Measurements from ENCODE around the gene CHRM5.

DNA sequence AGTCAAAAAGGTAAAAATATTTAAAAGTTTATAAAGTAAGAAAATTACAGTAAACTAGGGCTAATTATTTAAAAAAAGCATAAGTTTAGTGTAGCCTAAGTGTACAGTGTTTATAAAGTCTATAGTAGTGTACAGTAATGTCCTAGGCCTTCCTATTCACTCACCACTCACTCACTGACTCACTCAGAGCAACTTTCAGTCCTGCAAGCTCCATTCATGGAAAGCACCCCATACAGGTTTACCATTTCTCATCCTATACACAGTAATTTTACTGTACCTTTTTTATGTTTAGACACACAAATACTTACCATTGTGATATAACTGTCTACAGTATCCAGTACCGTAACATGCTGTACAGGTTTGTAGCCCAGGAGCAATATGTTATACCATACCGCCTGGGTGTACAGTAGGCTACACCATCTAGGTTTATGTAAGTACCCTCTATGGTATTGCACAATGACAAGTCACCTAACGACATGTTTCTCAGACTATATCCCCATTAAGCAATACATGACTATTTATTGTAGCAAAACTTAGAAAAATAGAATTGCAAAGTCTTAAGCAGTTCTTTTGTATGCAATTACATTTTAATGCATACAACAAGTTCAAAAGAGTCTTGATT is 51.2 kb downstream of the CHRM5 start:
- TF ChIP-seq CTCF (optimal IDR thresholded peaks at IDR 0.05 in 1 of 3, IDR thresholded peaks at IDR 0.05 in 1 of 3, conservative IDR thresholded peaks at IDR 0.05 in 1 of 3; ENCODE audit: extremely low read depth in 1 of 3, insufficient read depth in 2 of 3, low read length in 3 of 3) (no peak), EZH2 (IDR thresholded peaks at IDR 0.05; ENCODE audit: low read length) (no peak)
